ENCODE data around the gene ZNF641.
A peak's percentile ranks its signal among the peaks of the same experiment; 100 is the strongest.

Gene ZNF641

GRCh38 chr12:48350249-48351021, at the start of gene ZNF641:
TSS of gene ZNF641 (minus strand) at chr12:48350919. CDS start at chr12:48348090, 2,829 bp downstream.
- DNase-seq = peak; percentile 37

- DNase-seq = no peak
Measured at GRCh38 chr12:48390026-48390425, 39.3 kb upstream of the ZNF641 start.

- no peak for DNase-seq
Measured at GRCh38 chr12:48389409-48389808, 38.7 kb upstream of the ZNF641 start.

GRCh38 chr12:48388938-48389337, 38.2 kb upstream of the ZNF641 start:
- DNase-seq = no peak

GRCh38 chr12:48388460-48388859, 37.7 kb upstream of the ZNF641 start:
- no peak for DNase-seq

- DNase-seq = no peak
Measured at GRCh38 chr12:48380596-48380995, 29.9 kb upstream of the ZNF641 start.

GRCh38 chr12:48379794-48380193, 29.1 kb upstream of the ZNF641 start:
- no peak for DNase-seq

GRCh38 chr12:48377646-48378045, 26.9 kb upstream of the ZNF641 start:
- no peak for DNase-seq

- DNase-seq = no peak
Measured at GRCh38 chr12:48374164-48374563, 23.4 kb upstream of the ZNF641 start.

GRCh38 chr12:48366131-48366530, 15.4 kb upstream of the ZNF641 start:
- no peak for DNase-seq

GRCh38 chr12:48361664-48362339, 11.1 kb upstream of the ZNF641 start:
- no peak for DNase-seq

GRCh38 chr12:48358937-48359513, 8.3 kb upstream of the ZNF641 start:
- no peak for DNase-seq

GRCh38 chr12:48356041-48356768, 5.5 kb upstream of the ZNF641 start:
- DNase-seq = no peak

GRCh38 chr12:48352157-48352760, 1.5 kb upstream of the ZNF641 start:
- DNase-seq = no peak

- peak; percentile 3 for DNase-seq
Measured at GRCh38 chr12:48351022-48351708, 446 bp upstream of the ZNF641 start.

GRCh38 chr12:48349471-48349870, 1.2 kb downstream of the ZNF641 start:
- DNase-seq = no peak

- DNase-seq = no peak
Measured at GRCh38 chr12:48342980-48343379, 7.7 kb downstream of the ZNF641 start.

GRCh38 chr12:48340943-48341342, 9.8 kb downstream of the ZNF641 start:
- no peak for DNase-seq

- DNase-seq = no peak
Measured at GRCh38 chr12:48339442-48340117, 11.1 kb downstream of the ZNF641 start.

- DNase-seq = no peak
Measured at GRCh38 chr12:48336564-48336963, 14.2 kb downstream of the ZNF641 start.

- no peak for DNase-seq
Measured at GRCh38 chr12:48336061-48336460, 14.7 kb downstream of the ZNF641 start.

GRCh38 chr12:48334808-48335207, 15.9 kb downstream of the ZNF641 start:
- no peak for DNase-seq

All from DMS79 (cell line).